Esophagus squamous epithelium (tissue), 4 donors: Measurements from ENCODE around the gene DAB2IP.

Experiments used
- POLR2A ChIP-seq, 4 donors: fragments of 450-650 bp; IDR thresholded peaks; one replicate each; pipeline ENCODE4 v1.6.1; 2017; ENCODE audit warnings: antibody characterized with exemption in 4 of 4, mild to moderate bottlenecking in 4 of 4, moderate library complexity in 3 of 4
- TF ChIP-seq, protein P1 (sequence below), 6 experiments: fragments of 450-650 bp in 4 of 6; fragments of 200-600 bp in 2 of 6; sonication (generic) in 2 of 6; IDR thresholded peaks; one replicate each; pipeline ENCODE4 v1.5.1; 2016 to 2019; ENCODE audit warnings: antibody characterized with exemption in 6 of 6, mild to moderate bottlenecking in 4 of 6, moderate library complexity in 4 of 6

DNA sequence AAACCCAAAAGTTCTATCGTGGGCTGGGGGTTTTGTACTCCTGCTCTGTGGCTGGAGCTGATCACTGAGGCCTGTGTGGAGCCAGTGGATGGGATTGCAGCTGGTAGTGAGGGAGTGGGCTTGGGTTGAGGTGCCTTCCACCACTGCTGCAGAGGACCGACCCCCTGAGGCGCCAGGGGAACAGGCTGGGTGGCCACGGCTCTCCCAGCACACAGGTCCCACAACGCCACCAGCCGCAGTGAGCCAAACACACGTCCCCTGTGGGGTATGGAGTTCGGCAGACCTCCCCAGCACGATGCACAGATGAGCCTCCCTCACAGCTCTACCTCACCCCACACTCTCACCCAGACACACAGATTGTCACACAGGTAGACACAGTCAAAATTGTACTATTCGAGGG, 109.1 kb downstream of the DAB2IP start:
- TF ChIP-seq, protein P1, sequence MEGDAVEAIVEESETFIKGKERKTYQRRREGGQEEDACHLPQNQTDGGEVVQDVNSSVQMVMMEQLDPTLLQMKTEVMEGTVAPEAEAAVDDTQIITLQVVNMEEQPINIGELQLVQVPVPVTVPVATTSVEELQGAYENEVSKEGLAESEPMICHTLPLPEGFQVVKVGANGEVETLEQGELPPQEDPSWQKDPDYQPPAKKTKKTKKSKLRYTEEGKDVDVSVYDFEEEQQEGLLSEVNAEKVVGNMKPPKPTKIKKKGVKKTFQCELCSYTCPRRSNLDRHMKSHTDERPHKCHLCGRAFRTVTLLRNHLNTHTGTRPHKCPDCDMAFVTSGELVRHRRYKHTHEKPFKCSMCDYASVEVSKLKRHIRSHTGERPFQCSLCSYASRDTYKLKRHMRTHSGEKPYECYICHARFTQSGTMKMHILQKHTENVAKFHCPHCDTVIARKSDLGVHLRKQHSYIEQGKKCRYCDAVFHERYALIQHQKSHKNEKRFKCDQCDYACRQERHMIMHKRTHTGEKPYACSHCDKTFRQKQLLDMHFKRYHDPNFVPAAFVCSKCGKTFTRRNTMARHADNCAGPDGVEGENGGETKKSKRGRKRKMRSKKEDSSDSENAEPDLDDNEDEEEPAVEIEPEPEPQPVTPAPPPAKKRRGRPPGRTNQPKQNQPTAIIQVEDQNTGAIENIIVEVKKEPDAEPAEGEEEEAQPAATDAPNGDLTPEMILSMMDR (IDR thresholded peaks at IDR 0.05), result no peak
- no peak for TF ChIP-seq POLR2A (IDR thresholded peaks at IDR 0.05)
